HG03060 (cell line): ENCODE results near the gene ZFP36.
"Not testable (repeated sequence)": the region's sequence is repeated elsewhere in the genome, so short reads cannot be mapped to it uniquely, and the experiment has no call there.

Experiments
- ATAC-seq: cut with Tn5 transposase; IDR thresholded peaks from one replicate; pipeline ENCODE4 v1.9.1; 2021; ENCODE audit warnings: low read depth, moderate number of reproducible peaks; ENCODE audit not compliant: unreplicated experiment

ZFP36 gene

DNA sequence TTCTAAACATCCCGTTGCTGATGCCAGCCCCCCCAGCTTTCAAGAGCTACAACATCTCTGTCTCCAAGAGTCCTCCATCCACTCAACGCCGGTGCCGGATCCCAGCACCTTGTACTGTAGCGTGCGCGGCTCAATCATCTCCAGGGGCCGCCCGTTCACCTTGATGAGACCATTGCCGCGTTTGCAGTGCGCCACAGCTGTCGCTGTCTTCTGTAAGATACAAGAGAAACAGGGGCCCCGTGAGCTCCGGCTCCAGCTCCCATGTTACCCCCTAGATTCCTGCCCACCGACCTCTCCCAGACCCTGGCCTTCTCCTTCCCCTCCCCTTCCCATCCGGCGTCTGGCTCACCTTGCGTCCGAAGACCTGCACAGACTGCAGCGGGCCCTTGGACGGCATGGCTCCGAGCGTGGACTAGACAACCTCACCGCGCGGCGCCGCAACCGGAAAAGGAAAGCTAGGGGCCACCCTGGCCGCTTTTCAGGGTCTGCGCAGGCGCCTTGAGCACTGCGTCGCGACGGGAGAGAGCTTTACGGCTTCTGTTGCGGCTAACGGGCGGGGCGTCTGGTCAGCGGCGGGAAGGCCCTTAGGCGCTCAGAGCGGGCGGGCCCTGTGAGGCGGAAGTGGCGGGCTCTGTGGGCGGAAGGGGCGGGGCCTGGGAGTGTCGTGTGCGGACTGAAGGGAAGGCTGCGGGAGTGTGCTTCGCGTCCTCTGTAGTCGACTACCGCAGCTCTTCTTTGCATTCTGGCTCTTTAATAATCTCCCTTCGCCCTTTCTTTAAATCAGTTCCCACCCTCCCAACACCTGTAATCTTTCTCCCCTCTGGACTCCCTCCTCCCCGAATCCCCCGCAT, 29.1 kb downstream of the ZFP36 start, which contains the start of gene RPS16:
Gene RPS16, minus strand, starts transcription at position 451 of the 851 bp plus-strand sequence. Its CDS starts 54 bp downstream, at position 397.
- peak; percentile 53 for ATAC-seq

DNA sequence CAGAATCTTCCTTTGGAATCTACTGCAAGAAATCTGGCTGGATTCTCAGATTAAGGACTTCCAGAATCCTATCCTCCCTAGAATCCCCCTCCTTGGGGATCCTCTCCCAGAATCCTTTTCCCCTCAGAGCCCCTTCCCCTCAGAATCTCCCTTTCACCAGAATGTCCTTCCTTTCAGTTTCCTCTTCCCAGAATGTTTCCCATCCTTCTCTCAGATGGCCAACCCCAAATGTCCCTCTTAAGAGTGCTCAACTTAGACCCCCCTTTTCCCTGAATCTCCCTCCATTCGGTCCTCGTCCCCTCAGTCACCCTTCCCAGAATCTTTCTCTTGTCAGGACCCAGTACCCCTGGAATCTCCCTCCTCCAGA, 29.7 kb downstream of the ZFP36 start:
- ATAC-seq = no peak

GRCh38 chr19:39438270-39438934, 31.8 kb downstream of the ZFP36 start:
- ATAC-seq = no peak

- ATAC-seq = no peak
These were observed 38.0 kb downstream of the ZFP36 start for GRCh38 chr19:39444598-39445195.

- peak; percentile 57 for ATAC-seq
These were observed 38.8 kb downstream of the ZFP36 start, which contains the start of gene SUPT5H for GRCh38 chr19:39445196-39446111. Gene SUPT5H, plus strand, starts transcription at chr19:39445582. Its CDS starts 309 bp downstream, at chr19:39445891.

DNA sequence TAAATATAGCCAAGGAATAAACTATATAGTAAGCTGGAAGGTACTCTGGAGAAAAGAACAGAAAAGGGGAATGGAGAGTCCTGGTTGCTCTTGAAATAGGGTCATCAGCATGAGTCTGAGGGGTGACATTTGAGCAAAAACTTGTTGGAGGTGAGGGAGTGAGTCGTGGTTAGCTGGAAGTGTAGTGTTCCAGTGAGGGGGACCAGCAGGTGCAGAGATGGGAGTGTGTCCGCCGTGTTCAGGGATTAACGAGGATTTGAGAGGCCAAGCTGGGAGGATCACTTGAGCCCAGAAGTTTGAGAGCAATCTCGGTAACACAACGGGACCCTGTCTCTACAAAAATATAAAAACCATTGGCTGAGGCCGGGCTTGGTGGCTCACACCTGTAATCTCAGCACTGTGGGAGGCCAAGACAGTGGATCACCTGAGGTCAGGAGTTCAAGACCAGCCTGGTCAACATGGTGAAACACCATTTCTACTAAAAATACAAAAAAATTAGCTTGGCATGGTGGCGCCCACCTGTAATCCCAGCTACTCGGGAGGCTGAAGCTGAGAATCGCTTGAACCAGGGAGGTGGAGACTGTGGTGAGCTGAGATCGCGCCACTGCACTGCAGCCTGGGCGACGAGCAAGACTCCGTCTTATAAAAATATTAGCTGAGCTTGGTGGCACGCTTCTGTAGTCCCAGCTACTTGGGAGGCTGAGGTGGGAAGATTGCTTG, 39.9 kb downstream of the ZFP36 start:
- ATAC-seq = no peak

DNA sequence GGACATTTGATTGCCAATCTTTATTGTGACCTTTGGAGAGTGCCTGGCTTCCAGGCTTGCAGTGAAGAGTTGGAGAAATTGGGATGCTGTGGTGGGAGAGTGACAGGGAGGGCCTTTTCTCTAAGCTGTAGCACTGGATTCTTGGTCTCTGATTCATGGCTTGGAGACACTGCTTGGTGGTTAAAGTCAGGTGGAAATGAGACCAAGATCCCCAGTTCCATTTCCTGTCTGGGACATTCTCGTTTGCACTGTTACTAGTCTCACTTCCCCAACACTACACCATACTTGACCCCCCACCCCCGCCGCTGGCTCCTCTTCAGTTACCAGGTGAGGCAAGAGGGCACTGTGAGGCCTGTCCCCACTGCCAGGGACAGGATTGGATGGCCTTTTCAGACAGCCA, 41.6 kb downstream of the ZFP36 start:
- no peak for ATAC-seq

- ATAC-seq = no peak
These were observed 42.6 kb downstream of the ZFP36 start for GRCh38 chr19:39449116-39449797.

- ATAC-seq = not testable (repeated sequence)
These were observed 44.6 kb downstream of the ZFP36 start for GRCh38 chr19:39451257-39451656.
